NCI-H1417 (cell line): ENCODE data around the gene RCAN3.

ENCODE experiments used
- DNase-seq, 3 experiments: peaks; one replicate each; lab custom pipeline; 2025; lab: John Stamatoyannopoulos, UW

RCAN3 gene

DNA sequence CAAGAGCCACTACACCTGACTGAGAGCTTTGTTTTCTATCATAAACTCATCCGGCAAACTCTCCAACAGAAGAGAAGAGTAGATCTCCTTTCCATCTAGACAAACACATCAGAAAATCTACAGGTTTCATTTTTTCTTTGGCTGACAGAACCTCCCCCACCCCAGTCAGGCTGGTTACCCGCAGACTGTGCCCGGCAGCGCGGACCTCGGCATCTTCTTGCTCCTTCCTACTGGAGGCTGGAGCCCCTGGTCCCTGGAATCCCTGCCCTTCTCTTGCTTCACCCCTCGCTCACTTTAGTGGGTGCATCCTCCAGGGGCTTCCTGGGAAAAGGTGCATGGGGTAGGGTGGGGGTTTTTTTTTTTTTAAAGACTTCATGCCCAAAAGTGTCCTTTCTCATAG lies 76.2 kb downstream of the RCAN3 start:
- no peak for DNase-seq

DNA sequence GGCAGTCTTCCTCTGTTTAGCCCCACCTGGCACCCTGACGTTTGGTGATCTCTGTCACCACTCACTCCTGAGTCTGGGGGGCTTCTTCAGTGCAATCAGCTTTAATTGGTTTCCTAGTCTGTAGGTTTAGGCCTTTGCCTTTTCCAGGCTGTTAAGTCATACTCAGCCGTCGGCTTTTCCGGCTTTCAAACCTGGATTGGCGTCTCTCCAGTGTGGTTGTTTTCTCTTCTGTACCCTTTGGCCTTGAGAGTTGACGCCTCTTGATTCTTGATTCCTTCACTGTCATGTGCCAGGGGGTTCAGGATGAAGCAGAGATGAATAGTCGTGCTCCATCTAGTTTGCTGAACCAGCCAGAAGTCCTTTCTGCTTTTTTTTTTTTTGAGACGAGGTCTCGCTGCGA lies 78.1 kb downstream of the RCAN3 start:
- no peak for DNase-seq

- DNase-seq: no peak
Measured at GRCh38 chr1:24584171-24584647, 81.6 kb downstream of the RCAN3 start.

DNA sequence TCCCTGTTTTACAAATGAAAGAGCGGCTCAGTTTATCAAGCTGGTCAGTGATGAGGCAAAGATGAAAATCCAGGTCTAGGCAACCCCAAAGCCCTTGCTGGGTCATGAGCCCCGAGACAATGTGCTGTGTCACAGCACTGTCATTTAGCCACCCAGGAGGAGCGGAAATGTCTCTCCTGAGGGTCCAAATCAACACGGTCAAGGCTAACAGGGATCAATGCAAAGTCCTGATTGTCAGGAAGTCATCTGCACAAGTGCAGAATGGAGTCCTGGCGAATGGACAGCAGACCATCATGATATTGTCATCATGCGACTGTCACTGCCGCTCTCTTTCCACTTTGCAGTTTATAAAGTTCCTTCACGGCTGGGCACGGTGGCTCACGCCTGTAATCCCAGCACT lies 83.5 kb downstream of the RCAN3 start:
- no peak for DNase-seq

GRCh38 chr1:24586970-24587820 lies 84.6 kb downstream of the RCAN3 start:
- DNase-seq: peak; percentile 33 to 77 (median 75)

- no peak for DNase-seq
Measured at GRCh38 chr1:24588573-24588972, 85.9 kb downstream of the RCAN3 start.

DNA sequence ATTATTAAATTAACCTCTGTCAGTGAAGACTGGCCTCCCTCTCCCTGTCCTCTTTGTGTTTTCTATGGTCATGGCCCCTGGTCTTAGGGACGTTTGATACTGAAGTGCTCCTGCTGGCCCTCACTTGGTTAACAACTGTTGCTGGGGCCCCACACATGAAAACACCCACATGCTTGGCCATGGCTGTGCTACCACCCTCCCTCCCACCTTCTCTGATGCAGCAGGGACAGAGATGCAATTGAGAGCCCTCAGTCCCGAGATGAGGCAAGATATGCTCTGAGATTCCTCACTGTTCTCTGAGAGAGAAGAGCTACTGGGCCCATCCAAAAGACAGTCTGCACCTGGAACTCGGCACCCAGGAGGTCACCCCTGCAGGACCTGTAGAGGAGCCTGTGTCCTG lies 86.6 kb downstream of the RCAN3 start:
- no peak for DNase-seq
